Vagina (tissue), 2 donors: ENCODE data around the gene SLC36A2. TPM values are rescaled to one million over a fixed set of nuclear protein-coding genes. Genes with fewer than 3 reads are reported as not detected.
A peak's percentile ranks its signal among the peaks of the same experiment; 100 is the strongest.
"Not testable (repeated sequence)": the region's sequence is repeated elsewhere in the genome, so short reads cannot be mapped to it uniquely, and the experiment has no call there.

Experiments
- DNase-seq, 2 donors: peaks; one replicate each; pipeline ENCODE4 v3.0.0-alpha.2; 2017; ENCODE audit errors: extremely low spot score in 2 of 2
- H3K27ac ChIP-seq: fragments of 200-600 bp; sonication (generic); one replicate; pipeline ENCODE4 v1.5.1; 2019
- H3K27me3 ChIP-seq: fragments of 200-600 bp; sonication (generic); one replicate; pipeline ENCODE4 v1.5.1; 2019
- H3K36me3 ChIP-seq, 2 donors: fragments of 200-600 bp; sonication (generic); one replicate each; pipeline ENCODE4 v1.5.1; 2017 to 2019
- H3K4me1 ChIP-seq: fragments of 200-600 bp; sonication (generic); one replicate; pipeline ENCODE4 v1.5.1; 2019
- H3K4me3 ChIP-seq, 2 donors: fragments of 200-600 bp; sonication (generic); 1 replicate in 1 of 2; 2 replicates in 1 of 2; pipeline ENCODE4 v1.5.1; 2016 to 2019
- H3K9me3 ChIP-seq: fragments of 200-600 bp; sonication (generic); one replicate; pipeline ENCODE4 v1.5.1; 2019
- CTCF ChIP-seq, 3 experiments: fragments of 450-650 bp in 2 of 3; fragments of 200-600 bp in 1 of 3; sonication (generic) in 1 of 3; IDR thresholded peaks; one replicate each; pipeline ENCODE4 v1.5.1; 2017 to 2019; ENCODE audit warnings: antibody characterized with exemption in 3 of 3, mild to moderate bottlenecking in 2 of 3, moderate library complexity in 2 of 3
- POLR2A ChIP-seq, 2 donors: fragments of 450-650 bp; IDR thresholded peaks; one replicate each; pipeline ENCODE4 v1.6.1; 2017; ENCODE audit warnings: antibody characterized with exemption in 2 of 2, mild to moderate bottlenecking in 2 of 2, moderate library complexity in 2 of 2
- POLR2AphosphoS5 ChIP-seq, 2 donors: sonication (generic); formaldehyde crosslinking; IDR thresholded peaks; one replicate each; pipeline ENCODE4 v1.9.0; 2017; ENCODE audit warnings: antibody characterized with exemption in 2 of 2, mild to moderate bottlenecking in 2 of 2, low read depth in 1 of 2; ENCODE audit not compliant: insufficient read depth in 1 of 2
- intact Hi-C: fragments of 100-400 bp; cut with DNase I; formaldehyde crosslinking; loops from one replicate; pipeline ENCODE4 v1.15.1; 2023
- total RNA-seq: library from RNA; depleted of rRNA; stranded (reverse); fragments of >200 nt; gene quantifications from one replicate; pipeline ENCODE4 v1.2.3, GENCODE V29; 2016

Gene SLC36A2
- total RNA-seq, 1 donor from 2014 or later, result not detected

- H3K36me3 ChIP-seq, result no peaks in the 10 kb centered on the region
- H3K27me3 ChIP-seq, result no peaks in the 10 kb centered on the region
- intact Hi-C loops, result no loop called here
- no peak for TF ChIP-seq CTCF (IDR thresholded peaks at IDR 0.05)
- no peak for TF ChIP-seq POLR2AphosphoS5 (IDR thresholded peaks at IDR 0.05; ENCODE audit: insufficient read depth in 1 of 2, low read depth in 1 of 2)
- no peak for TF ChIP-seq POLR2A (IDR thresholded peaks at IDR 0.05)
- H3K4me3 ChIP-seq, result no peak overlapping the region
- no peak overlapping the region for H3K27ac ChIP-seq
- H3K4me1 ChIP-seq, result no peaks in the 10 kb centered on the region
- no peak for DNase-seq
- H3K9me3 ChIP-seq, result no peaks in the 10 kb centered on the region
Measured at GRCh38 chr5:151312756-151313324, 34.5 kb downstream of the SLC36A2 start.

- TF ChIP-seq POLR2A (IDR thresholded peaks at IDR 0.05) (no peak), CTCF (IDR thresholded peaks at IDR 0.05) (no peak), POLR2AphosphoS5 (IDR thresholded peaks at IDR 0.05; ENCODE audit: insufficient read depth in 1 of 2, low read depth in 1 of 2) (no peak)
- Histone ChIP-seq H3K27me3 (no peaks in the 10 kb centered on the region), H3K4me3 (no peak overlapping the region), H3K36me3 (no peaks in the 10 kb centered on the region), H3K4me1 (no peaks in the 10 kb centered on the region), H3K27ac (no peak overlapping the region), H3K9me3 (no peaks in the 10 kb centered on the region)
- no peak for DNase-seq
- intact Hi-C loops, result no loop called here
Measured at GRCh38 chr5:151310932-151311331, 36.4 kb downstream of the SLC36A2 start.

DNA sequence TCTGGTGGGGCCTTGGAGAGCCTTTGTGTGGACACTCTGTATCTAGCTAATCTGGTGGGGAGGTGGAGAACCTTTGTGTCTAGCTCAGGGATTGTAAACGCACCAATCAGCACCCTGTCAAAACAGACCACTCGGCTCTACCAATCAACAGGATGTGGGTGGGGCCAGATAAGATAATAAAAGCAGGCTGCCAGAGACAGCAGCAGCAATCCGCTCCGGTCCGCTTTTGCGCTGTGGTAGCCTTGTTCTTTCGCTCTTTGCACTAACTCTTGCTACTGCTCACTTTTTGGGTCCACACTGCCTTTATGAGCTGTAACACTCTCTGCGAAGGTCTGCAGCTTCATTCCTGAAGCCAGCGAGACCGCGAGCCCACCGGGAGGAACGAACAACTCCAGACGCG is 37.5 kb downstream of the SLC36A2 start:
- H3K27ac ChIP-seq, intact Hi-C loops, H3K4me3 ChIP-seq, H3K4me1 ChIP-seq, H3K36me3 ChIP-seq, H3K9me3 ChIP-seq, H3K27me3 ChIP-seq: not testable (repeated sequence)
- peak in 1 of 2 donors; percentile 10 for DNase-seq

- H3K27me3 ChIP-seq, H3K27ac ChIP-seq, H3K36me3 ChIP-seq, H3K4me1 ChIP-seq, H3K4me3 ChIP-seq, intact Hi-C loops, H3K9me3 ChIP-seq: not testable (repeated sequence)
- DNase-seq, result peak in 1 of 2 donors; percentile 11
Measured at GRCh38 chr5:151309266-151309665, 38.1 kb downstream of the SLC36A2 start.

DNA sequence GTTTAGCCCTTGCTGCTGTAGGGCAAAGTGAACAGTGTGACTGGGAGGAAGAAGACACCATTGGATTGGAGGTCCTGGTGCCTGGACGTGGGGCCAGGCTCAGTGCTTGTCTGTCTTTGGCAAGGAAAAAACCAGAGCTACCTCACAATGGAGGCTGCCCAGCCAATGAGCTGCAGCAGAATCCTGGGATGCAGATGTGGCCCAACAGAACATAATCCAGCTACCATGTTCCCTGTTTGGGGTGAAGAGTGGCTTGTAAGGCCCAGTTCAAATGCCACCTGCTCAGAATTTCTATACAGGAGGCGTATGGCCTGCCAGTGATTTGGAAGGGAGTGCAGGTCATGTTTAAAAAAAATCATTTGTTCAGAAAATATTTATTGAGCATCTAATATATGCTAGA is 43.7 kb downstream of the SLC36A2 start, which contains the start of gene SLC36A3:
Gene SLC36A3, minus strand, starts transcription at position 101 of the 400 bp plus-strand sequence. CDS start 412 bp downstream, outside the sequence.
- H3K27me3 ChIP-seq, result no peaks in the 10 kb centered on the region
- intact Hi-C loops, result no loop called here
- H3K4me1 ChIP-seq, result no peaks in the 10 kb centered on the region
- H3K9me3 ChIP-seq, result no peaks in the 10 kb centered on the region
- H3K36me3 ChIP-seq, result no peaks in the 10 kb centered on the region
- no peak for DNase-seq
- TF ChIP-seq POLR2A (IDR thresholded peaks at IDR 0.05) (no peak), CTCF (IDR thresholded peaks at IDR 0.05) (no peak), POLR2AphosphoS5 (IDR thresholded peaks at IDR 0.05; ENCODE audit: insufficient read depth in 1 of 2, low read depth in 1 of 2) (no peak)
- H3K27ac ChIP-seq, result no peak within 1 kb of the TSS
- H3K4me3 ChIP-seq, result no peak within 1 kb of the TSS

GRCh38 chr5:151298063-151298855 is 49.1 kb downstream of the SLC36A2 start:
- Histone ChIP-seq H3K36me3 (no peaks in the 10 kb centered on the region), H3K27ac (no peak overlapping the region), H3K4me1 (peaks cover 17% of the 10 kb centered on the region), H3K9me3 (no peaks in the 10 kb centered on the region), H3K27me3 (no peaks in the 10 kb centered on the region), H3K4me3 (no peak overlapping the region)
- intact Hi-C loops, result no loop called here
- TF ChIP-seq POLR2AphosphoS5 (IDR thresholded peaks at IDR 0.05; ENCODE audit: insufficient read depth in 1 of 2, low read depth in 1 of 2) (no peak), CTCF (IDR thresholded peaks at IDR 0.05) (no peak), POLR2A (IDR thresholded peaks at IDR 0.05) (no peak)
- no peak for DNase-seq
